Measurements from ENCODE around the gene FLT4. TPM values are rescaled to one million over a fixed set of nuclear protein-coding genes. Genes with fewer than 3 reads are reported as not detected.

The FLT4 gene
- total and polyA plus RNA-seq, 9 of the 15 experiments (the other 6 are each of a cell fraction or from before 2014, with no cell fraction given), result 0.01 to 0.42 (median 0.14) TPM; not detected in 2

- no peak for TF ChIP-seq ZBTB11 (CRISPR knock-in tag; IDR thresholded peaks at IDR 0.05)
These were observed 57.2 kb downstream of the FLT4 start (continued) for GRCh38 chr5:180592176-180592575.

- no peaks in the 10 kb centered on the region for H4K20me1 ChIP-seq (replicated peaks; ENCODE audit: control insufficient read depth, insufficient read depth, low read length)
- no peaks in the 10 kb centered on the region for H3K9me1 ChIP-seq (ENCODE audit: control insufficient read depth, insufficient read depth, low read length)
- no peaks in the 10 kb centered on the region for H3K79me2 ChIP-seq (ENCODE audit: control insufficient read depth, insufficient read depth, low read length)
- ATAC-seq (no peak), DNase-seq (ENCODE audit: extremely low read depth in 1 of 4, low spot score in 3 of 4) (peak in 1 of 4 experiments; percentile 17), FAIRE-seq (no peak)
- H3K27ac ChIP-seq (ENCODE audit: extremely low read depth, low read depth, low read length), result no peak within 1 kb of the TSS
- H3K9me3 ChIP-seq (replicated peaks; ENCODE audit: control insufficient read depth, insufficient read depth, low read depth, low read length), result no peaks in the 10 kb centered on the region
- intact Hi-C loops (cut with micrococcal nuclease), result no loop called here
- H3K4me3 ChIP-seq, result no peak within 1 kb of the TSS
- H3K27me3 ChIP-seq (ENCODE audit: control insufficient read depth in 2 of 2, insufficient read depth in 2 of 2, low read length in 2 of 2), result peaks cover 3 to 27% of the 10 kb centered on the region in 2 experiments; a peak in 3 of 5 replicates
- in situ Hi-C loops (cut with MboI), result no loop called here
- ChIA-PET POLR2A (interaction anchor here (1.1 kb wide), 1 partner anchor 10 kb away, joined by 3 read pairs; no protein-coding TSS in a partner anchor), CTCF (ENCODE audit: low intra/inter-chr PET ratio) (no interaction called here)
- WGBS (ENCODE audit: insufficient coverage, low coverage, missing lambda C conversion rate), result 30% methylated on average over 9 of the region's 60 CpGs
- H3K9ac ChIP-seq (ENCODE audit: insufficient read depth in 1 of 2, low read depth in 2 of 2, low read length in 2 of 2), result no peak within 1 kb of the TSS
- H2AFZ ChIP-seq (ENCODE audit: low read depth, low read length), result no peak within 1 kb of the TSS
- no peak within 1 kb of the TSS for H3K4me2 ChIP-seq (ENCODE audit: insufficient read depth, low read length)
- H3K36me3 ChIP-seq (ENCODE audit: control insufficient read depth, insufficient read depth, low read length), result no peaks in the 10 kb centered on the region
- peaks cover 10 to 46% of the 10 kb centered on the region in 2 experiments; a peak in 4 of 5 replicates for H3K4me1 ChIP-seq (replicated peaks in 1 of 2; ENCODE audit: control insufficient read depth in 2 of 2, insufficient read depth in 2 of 2, low read length in 2 of 2)
- BruUV-seq (replicated peaks), result no TSS peak
- TF ChIP-seq IRF1 (CRISPR knock-in tag; IDR thresholded peaks at IDR 0.05; ENCODE audit: borderline replicate concordance) (no peak), PKNOX1 (IDR thresholded peaks at IDR 0.05) (no peak), CHD4 (IDR thresholded peaks at IDR 0.05; ENCODE audit: insufficient read depth, insufficient replicate concordance, low read depth, low read length, poor library complexity, severe bottlenecking) (no peak), MEIS2 (IDR thresholded peaks at IDR 0.05; ENCODE audit: partially characterized antibody) (no peak), CTBP1 (IDR thresholded peaks at IDR 0.05; ENCODE audit: borderline replicate concordance) (no peak), DDX20 (tag; IDR thresholded peaks at IDR 0.05; ENCODE audit: low read depth) (no peak), TFAP4 (CRISPR knock-in tag; IDR thresholded peaks at IDR 0.05; ENCODE audit: borderline replicate concordance) (no peak), ETV1 (tag; conservative IDR thresholded peaks at IDR 0.05; ENCODE audit: low read depth) (no peak), BRD9 (IDR thresholded peaks at IDR 0.05; ENCODE audit: low read depth, partially characterized antibody) (no peak), PRMT5 (CRISPR knock-in tag; IDR thresholded peaks at IDR 0.05) (no peak), HDAC8 (tag; IDR thresholded peaks at IDR 0.05) (no peak), EZH2 (IDR thresholded peaks at IDR 0.05; ENCODE audit: borderline replicate concordance, low read depth, low read length) (no peak)
These were observed 58.0 kb downstream of the FLT4 start, which contains the start of gene SCGB3A1 for GRCh38 chr5:180591311-180591887. TSS of gene SCGB3A1 (minus strand) at chr5:180591499. CDS start at chr5:180591462, 37 bp downstream.
